PC-9 (cell line): ENCODE results near the gene BCL6. TPM values are rescaled to one million over a fixed set of nuclear protein-coding genes. Genes with fewer than 3 reads are reported as not detected.

Experiments
- BruUV-seq: library from RNA; stranded (reverse); fragments of 400-500 nt; replicated peaks from 2 replicates; lab custom pipeline; 2021; lab: Mats Ljungman, UMichigan
- CTCF ChIA-PET: fragments of 300-600 bp; sonication (Branson Sonifier 250); formaldehyde crosslinking; loops from one replicate; lab custom pipeline; 2022; ENCODE audit warnings: antibody characterized with exemption; lab: Charles Lee
- POLR2A ChIA-PET: fragments of 300-600 bp; sonication (Branson Sonifier 250); formaldehyde crosslinking; loops from one replicate; lab custom pipeline; 2022; ENCODE audit warnings: antibody characterized with exemption; ENCODE audit not compliant: unreplicated experiment; lab: Charles Lee
- DNase-seq, 2 experiments: peaks; one replicate each; pipeline versions ENCODE4 v3.0.0 to v3.0.0-alpha.2; 2015 to 2022; ENCODE audit warnings: mixed read lengths in 1 of 2
- H2AFZ ChIP-seq: fragments of 200-600 bp; sonication (generic); 2 replicates; pipeline ENCODE4 v1.8.1; 2017; ENCODE audit warnings: antibody characterized with exemption
- H3F3A ChIP-seq: fragments of 200-600 bp; sonication (generic); 2 replicates; pipeline ENCODE4 v1.8.1; 2017; ENCODE audit warnings: antibody characterized with exemption, mild to moderate bottlenecking, low read depth; ENCODE audit not compliant: insufficient read depth
- H3K27ac ChIP-seq: fragments of 200-600 bp; sonication (generic); 2 replicates; pipeline ENCODE4 v1.6.1; 2016; ENCODE audit warnings: mixed run types
- H3K27me3 ChIP-seq: fragments of 200-600 bp; sonication (generic); 2 replicates; pipeline ENCODE4 v1.6.1; 2016; ENCODE audit warnings: low read depth, mixed run types; ENCODE audit not compliant: insufficient read depth
- H3K36me3 ChIP-seq: fragments of 200-600 bp; sonication (generic); 2 replicates; pipeline ENCODE4 v1.6.1; 2016; ENCODE audit warnings: low read depth, mixed run types
- H3K4me1 ChIP-seq: fragments of 200-600 bp; sonication (generic); replicated peaks from 2 replicates; pipeline ENCODE4 v1.6.1; 2016; ENCODE audit warnings: mixed run types; ENCODE audit not compliant: insufficient read depth
- H3K4me2 ChIP-seq: fragments of 200-600 bp; sonication (generic); 2 replicates; pipeline ENCODE4 v1.6.1; 2017; ENCODE audit warnings: mixed run types
- H3K4me3 ChIP-seq: fragments of 200-600 bp; sonication (generic); 2 replicates; pipeline ENCODE4 v1.6.1; 2016; ENCODE audit warnings: mixed run types
- H3K79me2 ChIP-seq: fragments of 200-600 bp; sonication (generic); 2 replicates; pipeline ENCODE4 v1.6.1; 2017; ENCODE audit warnings: low read depth, mixed run types
- H3K9me2 ChIP-seq: fragments of 200-600 bp; sonication (generic); 2 replicates; pipeline ENCODE4 v1.8.1; 2017; ENCODE audit warnings: mild to moderate bottlenecking; ENCODE audit not compliant: insufficient read depth
- H3K9me3 ChIP-seq: fragments of 200-600 bp; sonication (generic); 2 replicates; pipeline ENCODE4 v1.8.1; 2016; ENCODE audit warnings: low read depth; ENCODE audit not compliant: insufficient read depth
- H4K20me1 ChIP-seq: fragments of 200-600 bp; sonication (generic); 2 replicates; pipeline ENCODE4 v1.8.1; 2017; ENCODE audit not compliant: insufficient read depth
- CTCF ChIP-seq: fragments of 200-600 bp; sonication (generic); conservative IDR thresholded peaks from 2 replicates; pipeline ENCODE4 v1.6.1; 2017; ENCODE audit warnings: mixed run types, antibody characterized with exemption, mild to moderate bottlenecking, moderate library complexity
- EZH2 ChIP-seq: fragments of 200-600 bp; sonication (generic); IDR thresholded peaks from 2 replicates; pipeline ENCODE4 v1.8.0; 2017; ENCODE audit warnings: antibody characterized with exemption, low read depth
- intact Hi-C: fragments of 100-400 bp; cut with micrococcal nuclease; formaldehyde crosslinking; loops from one replicate; pipeline ENCODE4 v1.10.0; 2022; ENCODE audit not compliant: unreplicated experiment
- total RNA-seq: library from RNA; stranded (reverse); gene quantifications from 2 replicates; pipeline ENCODE4 v1.2.3, GENCODE V29; 2021

BCL6 gene
- total RNA-seq, 1 experiment from 2014 or later = 42.2 TPM

GRCh38 chr3:187758318-187758955 is 13.2 kb upstream of the BCL6 start:
- Histone ChIP-seq H3K36me3 (no peaks in the 10 kb centered on the region), H3K4me1 (no peaks in the 10 kb centered on the region), H3K4me2 (no peak overlapping the region), H3K27me3 (no peaks in the 10 kb centered on the region), H3K9me3 (peaks cover 3% of the 10 kb centered on the region; the same call in 1 of the 2 replicates), H3K4me3 (no peak overlapping the region), H3K79me2 (no peaks in the 10 kb centered on the region), H3F3A (no peaks in the 10 kb centered on the region), H3K9me2 (no peaks in the 10 kb centered on the region), H4K20me1 (no peaks in the 10 kb centered on the region), H2AFZ (no peak overlapping the region), H3K27ac (no peak overlapping the region)
- BruUV-seq = no TSS peak
- intact Hi-C loops = no loop called here
- CTCF ChIA-PET = no interaction called here
- no peak for DNase-seq
- TF ChIP-seq EZH2 = no peak
- TF ChIP-seq CTCF = no peak
- POLR2A ChIA-PET = no interaction called here

GRCh38 chr3:187753516-187753915 is 8.2 kb upstream of the BCL6 start:
- Histone ChIP-seq H3K4me2 (no peak overlapping the region), H3K27ac (no peak overlapping the region), H3K9me3 (peaks cover 3% of the 10 kb centered on the region; the same call in 1 of the 2 replicates), H3K9me2 (no peaks in the 10 kb centered on the region; the same call in 1 of the 2 replicates), H3F3A (peaks cover 29% of the 10 kb centered on the region), H3K36me3 (no peaks in the 10 kb centered on the region), H4K20me1 (no peaks in the 10 kb centered on the region), H3K79me2 (no peaks in the 10 kb centered on the region), H2AFZ (no peak overlapping the region), H3K27me3 (no peaks in the 10 kb centered on the region), H3K4me1 (peaks cover 40% of the 10 kb centered on the region), H3K4me3 (no peak overlapping the region)
- BruUV-seq = no TSS peak
- CTCF ChIA-PET = no interaction called here
- no peak for DNase-seq
- POLR2A ChIA-PET = interaction anchor here (0.8 kb wide), 1 partner anchor 14 kb away, joined by 6 read pairs; no protein-coding TSS in a partner anchor
- TF ChIP-seq EZH2 = no peak
- TF ChIP-seq CTCF = no peak
- intact Hi-C loops = no loop called here

GRCh38 chr3:187750513-187751123 is 5.3 kb upstream of the BCL6 start:
- H3K27me3 ChIP-seq = no peaks in the 10 kb centered on the region
- H2AFZ ChIP-seq = peak overlapping the region; percentile 78
- peak overlapping the region; percentile 50 for H3K4me3 ChIP-seq

More at GRCh38 chr3:187750513-187751123, 5.3 kb upstream of the BCL6 start:
- intact Hi-C loops = loop anchor here (1.0 to 2.0 kb wide), 11 partner anchors 27 to 414 kb away; no protein-coding TSS in a partner anchor
- POLR2A ChIA-PET = interaction anchor here (0.6 to 1.3 kb wide), 9 partner anchors 193 to 1198 kb away, joined by 3 to 17 read pairs (median 5); no protein-coding TSS in a partner anchor
- no peaks in the 10 kb centered on the region for H4K20me1 ChIP-seq
- H3K9me2 ChIP-seq = no peaks in the 10 kb centered on the region; the same call in 1 of the 2 replicates
- H3K36me3 ChIP-seq = no peaks in the 10 kb centered on the region
- peaks cover 19% of the 10 kb centered on the region for H3K79me2 ChIP-seq
- CTCF ChIA-PET = interaction anchor here (0.6 to 2.9 kb wide), 7 partner anchors 10 to 940 kb away, joined by 3 to 7 read pairs (median 4); no protein-coding TSS in a partner anchor
- BruUV-seq = no TSS peak
- peaks cover 3% of the 10 kb centered on the region; the same call in 1 of the 2 replicates for H3K9me3 ChIP-seq
- no peak for DNase-seq
- TF ChIP-seq EZH2 (no peak), CTCF (no peak)
- H3F3A ChIP-seq = peaks cover 32% of the 10 kb centered on the region
- H3K4me1 ChIP-seq = peaks cover 57% of the 10 kb centered on the region
- H3K27ac ChIP-seq = peak overlapping the region; percentile 83
- H3K4me2 ChIP-seq = peak overlapping the region; percentile 99
